ENCODE results near the gene GTF2H2.
"Not testable (repeated sequence)": the region's sequence is repeated elsewhere in the genome, so short reads cannot be mapped to it uniquely, and the experiment has no call there.

GRCh38 chr5:71086145-71086544 lies 18.7 kb upstream of the GTF2H2 start:
- TF ChIP-seq POLR2AphosphoS5 (IDR thresholded peaks at IDR 0.05; ENCODE audit: low read depth, low read length); SIN3A (IDR thresholded peaks at IDR 0.05; ENCODE audit: borderline replicate concordance, insufficient read depth, low read depth, low read length); CTCF (IDR thresholded peaks at IDR 0.05); TCF7L2 (IDR thresholded peaks at IDR 0.05; ENCODE audit: low read depth, low read length); REST (IDR thresholded peaks at IDR 0.05; ENCODE audit: insufficient read depth in 1 of 2, low read depth in 2 of 2, low read length in 1 of 2): not testable (repeated sequence)
